Neural cell (in vitro differentiated cells): Measurements from ENCODE around the gene COG6.

Experiments used
- CTCF ChIP-seq: fragments of 450-650 bp; IDR thresholded peaks from 2 replicates; pipeline ENCODE4 v1.5.1; 2014; ENCODE audit warnings: antibody characterized with exemption, mild to moderate bottlenecking, moderate library complexity; ENCODE audit not compliant: poor library complexity, severe bottlenecking
- EP300 ChIP-seq: fragments of 450-650 bp; conservative IDR thresholded peaks from 2 replicates; pipeline ENCODE4 v1.6.1; 2014; ENCODE audit warnings: antibody characterized with exemption, mild to moderate bottlenecking, moderate library complexity; ENCODE audit not compliant: poor library complexity, severe bottlenecking
- EZH2 ChIP-seq: fragments of 200-600, 300-800 bp; shearing (Covaris generic), sonication (generic); IDR thresholded peaks from 2 replicates; pipeline ENCODE4 v1.6.1; 2014; ENCODE audit warnings: antibody characterized with exemption, low read length, borderline replicate concordance, mild to moderate bottlenecking; ENCODE audit not compliant: insufficient read depth, poor library complexity, severe bottlenecking
- MXI1 ChIP-seq: fragments of 450-650 bp; conservative IDR thresholded peaks from 2 replicates; pipeline ENCODE4 v1.6.1; 2014; ENCODE audit warnings: antibody characterized with exemption, mild to moderate bottlenecking; ENCODE audit not compliant: poor library complexity, severe bottlenecking
- POLR2AphosphoS5 ChIP-seq: IDR thresholded peaks from 2 replicates; pipeline ENCODE4 v1.6.1; 2012
- RAD21 ChIP-seq: fragments of 450-650 bp; conservative IDR thresholded peaks from 2 replicates; pipeline ENCODE4 v1.6.1; 2014; ENCODE audit warnings: antibody characterized with exemption, mild to moderate bottlenecking, moderate library complexity
- REST ChIP-seq: IDR thresholded peaks from 2 replicates; pipeline ENCODE4 v1.6.1; 2012; ENCODE audit warnings: borderline replicate concordance
- SMC3 ChIP-seq: fragments of 450-650 bp; conservative IDR thresholded peaks from 2 replicates; pipeline ENCODE4 v1.6.1; 2014; ENCODE audit warnings: antibody characterized with exemption, mild to moderate bottlenecking, moderate library complexity; ENCODE audit not compliant: poor library complexity
- TAF1 ChIP-seq: IDR thresholded peaks from 2 replicates; pipeline ENCODE4 v1.6.1; 2012; ENCODE audit warnings: low read depth

- TF ChIP-seq CTCF (peak; percentile 69), EZH2 (no peak), TAF1 (no peak), POLR2AphosphoS5 (no peak), EP300 (no peak), REST (no peak), SMC3 (peak; percentile 83), RAD21 (peak; percentile 72), MXI1 (no peak)
These were observed 29.2 kb downstream of the COG6 start for GRCh38 chr13:39684531-39685137.
